ENCODE measurements around the gene CREBZF. TPM values are rescaled to one million over a fixed set of nuclear protein-coding genes. Genes with fewer than 3 reads are reported as not detected.
"Not testable (repeated sequence)": the region's sequence is repeated elsewhere in the genome, so short reads cannot be mapped to it uniquely, and the experiment has no call there.

The CREBZF gene
- total RNA-seq, 2 experiments from 2014 or later, result 30.4 to 35.9 TPM

DNA sequence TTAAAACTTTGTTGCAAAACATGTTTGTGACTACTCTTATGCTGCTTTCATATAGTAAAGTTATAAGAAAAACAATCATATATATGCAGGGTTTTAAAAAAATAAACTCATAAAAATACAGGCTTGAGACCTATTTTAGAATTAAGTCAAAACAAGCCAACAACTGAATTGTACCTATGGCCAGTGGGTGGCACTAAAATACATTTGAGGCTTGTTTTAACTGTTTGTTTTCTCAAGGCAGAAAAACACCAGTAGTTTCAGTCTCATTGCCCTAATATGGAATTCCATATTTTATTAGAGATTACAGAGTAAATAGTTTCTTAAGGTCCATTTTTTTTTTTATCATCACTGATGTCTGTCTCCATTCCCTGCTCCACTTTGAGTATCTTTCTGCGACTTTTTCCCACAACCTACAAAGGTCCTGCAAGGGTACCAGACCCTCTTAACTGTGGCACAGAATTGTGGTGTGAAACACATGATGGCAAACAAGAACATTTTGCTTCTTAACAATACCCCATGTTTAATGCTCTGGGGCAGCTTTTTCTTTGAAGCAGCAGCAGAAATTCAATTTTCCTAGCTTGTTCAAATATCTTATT is 29.6 kb upstream of the CREBZF start:
- Mint-ChIP-seq H3K4me1 (peaks cover 19% of the 10 kb centered on the region), H3K9me3 (ENCODE audit: low read depth) (no peaks in the 10 kb centered on the region), H3K27ac (no peak overlapping the region), H3K4me3 (no peak overlapping the region), H3K36me3 (ENCODE audit: low read depth) (no peaks in the 10 kb centered on the region), H3K27me3 (no peaks in the 10 kb centered on the region)
- intact Hi-C loops (cut with DNase I, micrococcal nuclease), result loop anchor here (1.0 to 2.0 kb wide), 2 partner anchors 160 kb away; partner anchors contain the start of gene CCDC83 (in 1 of the 2)
- ATAC-seq (no peak), DNase-seq (peak; percentile 16)
- POLR2A ChIA-PET, result no interaction called here
- CTCF ChIA-PET, result interaction anchor here (0.6 to 6.0 kb wide), 6 partner anchors 8 to 171 kb away, joined by 3 to 22 read pairs (median 4); no protein-coding TSS in a partner anchor

DNA sequence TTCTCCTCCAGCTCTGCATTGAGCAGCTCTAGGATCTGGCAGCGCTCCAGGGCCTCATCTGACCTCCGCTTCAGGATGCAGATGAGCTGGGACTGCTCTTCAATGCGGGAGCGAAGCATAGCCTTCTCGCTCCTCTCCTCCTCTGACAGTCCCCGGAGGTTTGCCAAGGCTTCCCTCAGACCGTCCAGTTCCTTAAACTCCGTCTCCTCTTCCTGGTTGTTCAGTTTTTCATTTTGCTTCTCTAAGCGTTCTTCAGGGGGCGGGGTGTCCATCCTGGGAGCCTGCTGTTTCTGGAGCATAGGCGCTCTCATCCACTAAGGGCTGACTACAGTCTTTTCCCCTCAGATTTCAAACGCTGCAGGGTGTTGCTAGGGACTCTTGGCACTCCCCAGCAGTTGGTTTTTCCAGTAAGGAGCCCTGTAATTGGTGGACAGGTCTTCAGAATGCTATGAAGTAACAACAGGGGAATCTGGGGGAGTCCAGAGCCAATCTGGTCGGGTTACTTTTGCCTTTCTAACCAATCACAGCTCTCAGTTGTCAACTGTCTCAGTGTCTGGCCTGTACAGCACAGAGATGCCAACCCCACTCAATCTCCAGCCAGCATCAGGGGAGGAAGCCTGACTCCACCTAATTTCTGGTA is 21.0 kb upstream of the CREBZF start, which contains the start of gene CCDC89:
Gene CCDC89 (minus strand): TSS at position 376 of the 640 bp plus-strand sequence. CDS start 65 bp downstream, at position 311.
- ATAC-seq, result no peak
- Mint-ChIP-seq H3K36me3 (ENCODE audit: low read depth) (no peaks in the 10 kb centered on the region), H3K27me3 (peaks cover 5% of the 10 kb centered on the region), H3K9me3 (ENCODE audit: low read depth) (no peaks in the 10 kb centered on the region), H3K4me1 (peaks cover 16% of the 10 kb centered on the region), H3K4me3 (no peak within 1 kb of the TSS), H3K27ac (no peak within 1 kb of the TSS)
- intact Hi-C loops (cut with DNase I, micrococcal nuclease), result no loop called here
- no peak for DNase-seq
- POLR2A ChIA-PET, result no interaction called here
- CTCF ChIA-PET, result interaction anchor here (0.7 to 2.4 kb wide), 5 partner anchors 9 to 1270 kb away, joined by 3 to 22 read pairs (median 3); no protein-coding TSS in a partner anchor

DNA sequence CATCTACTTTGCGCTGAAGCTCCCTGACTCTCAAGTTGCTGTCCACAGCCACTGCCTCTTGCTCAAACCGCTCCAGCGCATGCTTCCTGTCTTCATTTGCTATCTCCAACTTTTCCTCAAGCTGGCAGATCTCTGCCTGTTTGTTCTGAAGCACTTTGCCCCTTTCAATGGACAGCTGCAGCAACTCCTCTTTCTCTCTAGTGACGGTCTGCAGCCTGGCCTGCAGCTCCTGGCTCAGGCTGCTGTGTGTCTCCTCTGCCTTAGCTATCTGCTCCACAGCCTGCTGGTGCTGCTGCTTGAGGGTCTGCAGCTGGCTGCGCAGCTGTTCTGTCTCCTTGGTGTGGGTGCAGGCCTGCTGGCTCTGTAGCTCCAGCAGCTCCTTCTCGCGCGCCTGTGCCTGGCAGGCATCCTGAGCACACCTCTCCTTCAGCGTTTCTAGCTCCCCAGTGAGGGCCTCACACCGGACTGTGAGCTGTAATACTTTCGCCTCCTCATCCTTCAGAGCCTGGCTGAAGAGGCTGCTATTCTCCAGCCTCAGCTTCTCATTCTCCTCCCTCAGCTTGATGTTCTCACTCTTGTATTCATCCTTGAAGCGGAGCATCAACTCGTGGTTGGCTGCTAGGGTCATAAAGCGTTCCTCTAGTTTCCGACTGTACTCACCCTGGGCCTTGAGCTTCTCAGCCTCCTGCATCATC is 20.3 kb upstream of the CREBZF start:
- intact Hi-C loops (cut with DNase I, micrococcal nuclease), result no loop called here
- POLR2A ChIA-PET, result no interaction called here
- Mint-ChIP-seq H3K27ac (no peak overlapping the region), H3K27me3 (peaks cover 5% of the 10 kb centered on the region), H3K4me3 (no peak overlapping the region), H3K9me3 (ENCODE audit: low read depth) (no peaks in the 10 kb centered on the region), H3K4me1 (peaks cover 16% of the 10 kb centered on the region), H3K36me3 (ENCODE audit: low read depth) (no peaks in the 10 kb centered on the region)
- ATAC-seq (no peak), DNase-seq (no peak)
- CTCF ChIA-PET, result interaction anchor here (0.6 to 2.4 kb wide), 3 partner anchors 10 to 23 kb away, joined by 3 to 22 read pairs (median 3); no protein-coding TSS in a partner anchor

DNA sequence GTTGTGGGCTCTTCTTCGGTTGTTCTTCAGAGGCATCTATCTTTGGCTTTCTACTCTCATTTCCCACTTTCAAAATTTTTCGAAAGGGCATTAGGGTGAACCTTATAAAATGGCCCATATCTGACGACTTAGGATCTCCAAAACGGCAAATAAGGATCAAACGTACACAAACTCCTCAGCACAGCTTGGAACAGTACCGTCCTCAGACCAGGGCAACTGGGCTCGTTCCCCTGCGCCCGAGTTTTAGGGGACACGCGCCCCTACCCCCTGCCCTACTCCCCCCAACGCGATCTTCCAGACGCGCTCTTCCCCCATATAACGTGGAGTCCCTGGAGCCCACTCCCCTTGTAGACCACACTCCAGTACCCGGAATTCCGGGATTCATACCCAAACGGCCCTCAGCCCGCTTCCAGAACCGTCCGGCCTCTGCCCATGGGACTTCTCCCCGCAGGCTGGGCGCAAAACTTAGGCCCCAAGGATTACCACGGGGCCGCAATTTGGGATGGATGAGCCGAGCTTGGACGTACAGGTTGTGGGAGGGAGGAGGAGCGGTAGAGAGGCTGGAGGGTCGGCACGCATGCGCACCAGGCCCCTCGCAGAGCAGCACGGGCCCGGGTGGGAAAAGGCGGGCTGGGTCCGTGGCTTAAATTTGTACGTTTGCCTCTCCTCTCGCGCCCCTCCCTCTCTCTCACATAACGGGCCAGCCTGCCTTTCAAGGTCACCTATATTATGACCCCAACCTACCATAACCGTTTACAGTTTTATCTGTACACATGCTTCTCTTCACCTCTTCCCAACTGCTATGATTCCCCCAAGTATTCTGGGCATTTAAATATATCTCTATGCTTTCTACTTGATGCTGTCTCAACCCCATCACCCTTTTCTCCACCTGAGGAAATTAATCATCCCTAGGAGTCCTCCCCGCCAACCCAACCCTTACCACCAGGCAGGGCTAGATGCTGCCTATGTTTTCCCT is 17.7 kb upstream of the CREBZF start:
- peak overlapping the region; percentile 87 for H3K27ac Mint-ChIP-seq

DNA sequence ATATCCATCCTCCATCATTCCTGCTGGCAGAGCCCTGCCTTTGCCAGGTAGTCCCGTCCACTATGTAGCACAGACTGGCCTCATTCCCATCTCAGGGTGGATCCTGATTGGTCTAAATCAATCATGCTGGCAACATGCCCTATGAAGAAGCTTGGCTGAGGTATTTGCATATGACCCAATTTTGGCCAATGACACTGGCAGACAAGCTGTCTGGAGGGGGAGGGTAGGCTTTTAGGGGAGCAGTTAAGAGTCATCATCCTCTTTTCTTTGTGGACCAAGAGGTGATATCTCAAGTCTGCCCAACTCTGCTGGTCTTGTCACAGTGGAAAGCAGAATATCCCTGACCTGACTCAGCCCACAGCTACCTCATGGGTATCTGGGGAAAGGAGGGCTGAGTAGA is 16.0 kb upstream of the CREBZF start:
- ChIA-PET POLR2A (interaction anchor here (0.6 kb wide), 2 partner anchors 23 to 106 kb away, joined by 3 read pairs; no protein-coding TSS in a partner anchor), CTCF (interaction anchor here (0.6 kb wide), 1 partner anchor 12 kb away, joined by 3 read pairs; no protein-coding TSS in a partner anchor)
- H3K27ac Mint-ChIP-seq, result no peak overlapping the region
- peaks cover 16% of the 10 kb centered on the region for H3K4me1 Mint-ChIP-seq
- H3K4me3 Mint-ChIP-seq, result no peak overlapping the region
- H3K9me3 Mint-ChIP-seq (ENCODE audit: low read depth), result no peaks in the 10 kb centered on the region
- peaks cover 5% of the 10 kb centered on the region for H3K27me3 Mint-ChIP-seq
- H3K36me3 Mint-ChIP-seq (ENCODE audit: low read depth), result no peaks in the 10 kb centered on the region
- ATAC-seq (peak; percentile 49), DNase-seq (no peak)
- intact Hi-C loops (cut with DNase I, micrococcal nuclease), result no loop called here

More for the DNA sequence above, 17.7 kb upstream of the CREBZF start:
- H3K27me3 Mint-ChIP-seq, result peaks cover 5% of the 10 kb centered on the region
- POLR2A ChIA-PET, result interaction anchor here (0.6 to 1.1 kb wide), 2 partner anchors 13 to 55 kb away, joined by 3 to 4 read pairs; no protein-coding TSS in a partner anchor
- intact Hi-C loops (cut with DNase I, micrococcal nuclease), result loop anchor here (1.0 to 2.0 kb wide), 2 partner anchors 17 to 18 kb away; partner anchors contain the start of gene CREBZF (in 2 of the 2)
- DNase-seq (peak; percentile 81), ATAC-seq (peak; percentile 90)
- CTCF ChIA-PET, result interaction anchor here (0.6 kb wide), 1 partner anchor 474 kb away, joined by 3 read pairs; no protein-coding TSS in a partner anchor
- H3K4me1 Mint-ChIP-seq, result peaks cover 16% of the 10 kb centered on the region
- no peaks in the 10 kb centered on the region for H3K36me3 Mint-ChIP-seq (ENCODE audit: low read depth)
- peak overlapping the region; percentile 77 for H3K4me3 Mint-ChIP-seq
- no peaks in the 10 kb centered on the region for H3K9me3 Mint-ChIP-seq (ENCODE audit: low read depth)

DNA sequence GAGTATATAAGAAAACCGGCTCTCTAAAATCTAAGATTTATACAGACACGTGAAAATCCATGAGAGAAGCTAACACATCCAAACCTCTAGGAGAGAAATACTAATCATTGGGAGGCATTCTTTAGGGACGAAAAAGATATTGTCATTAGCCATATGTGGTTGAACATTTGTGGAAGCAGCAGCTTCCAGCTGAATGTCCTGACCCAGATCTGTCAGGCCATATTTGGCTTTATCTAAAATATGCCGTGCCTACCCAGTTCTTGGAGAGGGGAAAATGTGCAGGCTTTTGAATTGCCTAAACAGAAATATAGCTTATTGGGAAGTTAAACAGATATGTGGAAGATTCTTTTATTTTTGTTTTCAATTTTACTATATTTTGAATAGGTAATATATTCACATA is 14.6 kb upstream of the CREBZF start:
- ATAC-seq (no peak), DNase-seq (no peak)
- no peak overlapping the region for H3K4me3 Mint-ChIP-seq
- H3K36me3 Mint-ChIP-seq (ENCODE audit: low read depth), result no peaks in the 10 kb centered on the region
- intact Hi-C loops (cut with DNase I, micrococcal nuclease), result no loop called here
- no peaks in the 10 kb centered on the region for H3K9me3 Mint-ChIP-seq (ENCODE audit: low read depth)
- peaks cover 16% of the 10 kb centered on the region for H3K4me1 Mint-ChIP-seq
- ChIA-PET CTCF (interaction anchor here (0.8 to 1.1 kb wide), 3 partner anchors 9 to 362 kb away, joined by 3 to 5 read pairs (median 3); partner anchors contain the start of gene CCDC83), POLR2A (no interaction called here)
- H3K27ac Mint-ChIP-seq, result no peak overlapping the region
- peaks cover 5% of the 10 kb centered on the region for H3K27me3 Mint-ChIP-seq

DNA sequence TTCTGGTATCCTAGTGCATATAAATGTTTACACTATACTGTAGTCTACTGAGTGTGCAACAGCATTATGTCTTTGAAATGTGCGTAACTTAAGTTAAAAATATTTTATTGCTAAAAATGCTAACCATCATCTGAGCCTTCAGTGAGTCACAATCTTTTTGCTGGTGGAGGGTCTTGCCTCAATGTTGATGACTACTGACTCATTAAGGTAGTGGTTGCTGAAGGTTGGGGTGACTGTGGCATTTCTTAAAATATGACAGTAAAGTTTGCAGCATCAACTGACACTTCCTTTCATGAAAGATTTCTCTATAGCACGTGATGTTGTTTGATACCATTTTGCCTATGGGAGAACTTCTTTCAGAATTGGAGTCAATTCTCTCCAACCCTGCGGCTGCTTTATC is 8.5 kb upstream of the CREBZF start:
- Mint-ChIP-seq H3K27ac (no peak overlapping the region), H3K4me1 (no peaks in the 10 kb centered on the region), H3K36me3 (ENCODE audit: low read depth) (no peaks in the 10 kb centered on the region), H3K9me3 (ENCODE audit: low read depth) (no peaks in the 10 kb centered on the region), H3K4me3 (no peak overlapping the region), H3K27me3 (no peaks in the 10 kb centered on the region)
- intact Hi-C loops (cut with DNase I, micrococcal nuclease), result no loop called here
- ChIA-PET POLR2A (no interaction called here), CTCF (no interaction called here)
- DNase-seq (no peak), ATAC-seq (peak; percentile 61)

DNA sequence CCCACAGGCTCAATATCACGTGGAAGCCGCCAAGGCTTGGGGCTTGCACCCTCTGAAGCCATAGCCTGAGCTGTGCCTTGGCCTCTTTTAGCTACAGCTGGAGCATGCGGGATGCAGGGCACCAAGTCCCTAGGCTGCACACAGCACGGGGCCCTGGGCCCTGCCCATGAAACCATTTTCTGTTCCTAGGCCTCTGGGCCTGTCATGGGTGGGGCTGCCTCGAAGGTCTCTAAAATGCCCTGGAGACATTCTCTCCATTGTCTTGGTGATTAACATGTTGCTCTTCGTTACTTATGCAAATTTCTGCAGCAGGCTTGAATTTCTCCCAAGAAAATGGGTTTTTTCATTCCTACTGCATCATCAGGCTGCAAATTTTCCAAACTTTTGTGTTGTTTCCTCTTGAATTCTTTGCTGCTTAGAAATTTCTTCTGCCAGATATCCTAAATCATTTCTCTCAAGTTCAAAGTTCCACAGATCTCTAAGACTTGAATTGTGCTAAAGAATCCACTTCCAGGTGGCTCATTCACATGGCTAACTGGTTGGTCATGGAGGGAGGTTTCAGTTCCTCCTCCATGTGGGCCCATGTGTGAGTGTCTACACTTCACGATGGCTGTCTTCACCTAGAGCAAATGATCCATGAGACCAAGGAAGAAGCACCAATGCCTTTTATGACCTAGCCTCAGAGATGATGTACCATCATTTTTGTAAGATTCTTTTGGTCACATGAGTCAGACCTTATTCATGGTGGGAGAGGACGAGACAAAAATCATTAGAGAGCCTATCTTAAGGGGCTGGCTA is 7.4 kb upstream of the CREBZF start:
- Mint-ChIP-seq H3K9me3 (ENCODE audit: low read depth) (no peaks in the 10 kb centered on the region), H3K27ac (no peak overlapping the region), H3K27me3 (no peaks in the 10 kb centered on the region), H3K36me3 (ENCODE audit: low read depth) (no peaks in the 10 kb centered on the region), H3K4me1 (no peaks in the 10 kb centered on the region), H3K4me3 (no peak overlapping the region)
- no peak for DNase-seq
- ChIA-PET CTCF (no interaction called here), POLR2A (no interaction called here)
- intact Hi-C loops (cut with DNase I, micrococcal nuclease), result no loop called here
- no peak for ATAC-seq

DNA sequence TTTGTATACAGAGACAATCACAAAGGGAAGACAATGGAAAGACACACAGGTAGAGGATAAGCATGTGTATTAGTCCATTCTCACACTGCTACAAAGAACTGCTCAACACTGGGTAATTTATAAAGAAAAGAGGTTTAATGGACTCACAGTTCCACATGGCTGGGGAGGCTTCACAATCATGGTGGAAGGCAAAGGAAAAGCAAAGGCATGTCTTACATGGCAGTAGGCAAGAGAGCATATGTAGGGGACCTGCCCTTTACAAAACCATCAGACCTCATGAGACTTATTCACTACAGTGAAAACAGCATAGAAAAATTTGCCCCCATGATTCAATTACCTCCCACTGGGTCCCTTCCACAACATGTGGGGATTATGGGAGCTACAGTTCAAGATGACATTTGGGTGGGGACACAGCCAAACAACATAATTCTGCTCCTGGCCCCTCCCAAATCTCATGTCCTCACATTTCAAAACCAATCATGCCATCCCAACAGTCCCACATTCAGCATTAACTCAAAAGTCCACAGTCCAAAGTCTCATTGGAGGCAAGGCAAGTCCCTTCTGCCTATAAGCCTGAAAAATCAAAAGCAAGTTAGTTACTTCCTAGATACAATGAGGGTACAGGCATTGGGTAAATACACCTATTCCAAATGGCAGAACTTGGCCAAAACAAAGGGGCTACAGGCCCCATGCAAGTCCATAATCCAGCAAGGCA is 6.2 kb upstream of the CREBZF start:
- H3K27ac Mint-ChIP-seq; H3K4me1 Mint-ChIP-seq; ATAC-seq; H3K36me3 Mint-ChIP-seq (ENCODE audit: low read depth); POLR2A ChIA-PET; DNase-seq; H3K4me3 Mint-ChIP-seq; H3K9me3 Mint-ChIP-seq (ENCODE audit: low read depth); intact Hi-C loops (cut with DNase I, micrococcal nuclease); CTCF ChIA-PET; H3K27me3 Mint-ChIP-seq: not testable (repeated sequence)

DNA sequence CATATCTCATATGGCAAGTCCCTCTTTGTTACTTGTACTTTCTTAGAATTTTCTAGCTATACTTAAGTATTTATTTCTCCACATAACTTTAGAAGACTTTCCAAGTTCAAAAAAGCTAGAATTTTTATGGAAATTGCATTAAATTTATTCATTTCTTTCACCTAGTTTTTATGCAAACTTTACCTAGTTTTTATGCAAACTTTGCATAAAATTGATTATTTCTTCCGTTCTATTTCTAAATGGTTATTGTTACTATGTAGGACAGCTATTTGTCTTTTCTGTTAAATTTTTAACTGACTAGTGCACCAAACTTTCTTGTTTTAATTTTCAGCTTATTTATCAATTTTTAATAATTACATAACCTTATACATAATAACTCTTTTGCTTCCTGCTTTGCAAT is 3.2 kb upstream of the CREBZF start:
- H3K27ac Mint-ChIP-seq, result no peak overlapping the region
- intact Hi-C loops (cut with DNase I, micrococcal nuclease), result loop anchor here in 1 of 2 experiments (5.0 to 10.0 kb wide), 3 partner anchors 159 to 577 kb away; partner anchors contain the start of genes EED and PICALM
- no peaks in the 10 kb centered on the region for H3K27me3 Mint-ChIP-seq
- CTCF ChIA-PET, result interaction anchor here (0.6 to 0.9 kb wide), 2 partner anchors 10 to 17 kb away, joined by 3 read pairs; no protein-coding TSS in a partner anchor
- no peak for DNase-seq
- peaks cover 9% of the 10 kb centered on the region for H3K4me1 Mint-ChIP-seq
- H3K36me3 Mint-ChIP-seq (ENCODE audit: low read depth), result peaks cover 12% of the 10 kb centered on the region
- H3K9me3 Mint-ChIP-seq (ENCODE audit: low read depth), result no peaks in the 10 kb centered on the region
- no peak overlapping the region for H3K4me3 Mint-ChIP-seq
- ATAC-seq, result no peak
- POLR2A ChIA-PET, result no interaction called here

Measured in activated CD4-positive, alpha-beta T cell treated with anti-CD3 and anti-CD28 coated beads for 36 hours (primary cell).